Measurements from ENCODE around the gene ENTPD2. TPM values are rescaled to one million over a fixed set of nuclear protein-coding genes. Genes with fewer than 3 reads are reported as not detected.

ENTPD2 gene
- total RNA-seq (2022; extraction: Qiagen RNA extraction): 3.3 to 4.5 TPM (median 3.5 TPM) in 5 replicates

DNA sequence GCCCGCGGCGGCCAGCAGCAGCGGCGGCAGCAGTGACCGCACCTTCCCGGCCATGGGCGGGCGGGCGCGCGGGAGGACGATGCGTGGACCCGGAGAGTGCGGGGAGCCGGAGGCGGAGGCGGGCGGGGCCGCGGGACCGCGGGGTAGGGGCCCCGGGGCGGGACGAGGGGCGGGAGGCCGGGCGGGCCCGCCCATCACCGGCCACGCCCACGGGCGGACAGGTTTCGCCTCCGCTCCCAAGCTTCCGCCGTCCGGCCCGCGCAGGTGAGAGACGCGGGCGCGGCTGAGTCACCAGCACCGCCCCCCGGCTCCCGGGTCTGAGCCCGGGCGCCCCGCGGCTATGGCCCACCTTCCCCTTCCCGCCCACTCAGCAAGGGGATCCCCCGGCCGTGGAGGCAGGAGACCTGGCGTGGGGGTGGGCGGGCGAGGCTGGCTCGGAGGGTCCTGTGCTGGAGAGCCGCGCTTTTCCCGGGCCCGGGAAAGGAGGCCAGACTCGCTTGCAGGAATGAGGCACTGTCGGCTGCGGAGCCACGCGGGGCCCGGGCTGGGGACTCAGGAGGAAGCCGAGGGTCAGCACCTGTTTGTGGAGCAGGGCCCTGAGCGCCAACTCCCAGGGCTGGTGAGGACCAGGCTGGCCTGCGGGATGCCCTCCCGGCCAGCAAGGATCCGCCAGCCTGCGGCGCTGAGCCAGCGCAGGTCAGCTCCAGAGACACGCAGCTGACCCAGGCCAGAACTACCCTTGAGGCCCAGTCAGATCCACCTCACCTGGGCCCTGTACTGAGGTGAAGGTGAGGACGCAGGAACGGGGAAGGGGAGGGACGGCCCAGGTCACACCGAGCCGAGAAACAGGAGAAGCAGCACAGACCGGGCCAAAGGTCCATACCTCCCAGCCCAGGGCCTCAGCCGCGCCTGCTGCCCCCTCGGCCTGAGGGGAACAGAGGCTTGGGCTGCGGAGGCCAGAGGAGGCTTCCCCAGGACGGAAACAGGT, at the start of gene ENTPD2:
ENTPD2 (minus strand) TSS at position 118 of the 988 bp plus-strand sequence; CDS start at position 54, 64 bp downstream.

DNA sequence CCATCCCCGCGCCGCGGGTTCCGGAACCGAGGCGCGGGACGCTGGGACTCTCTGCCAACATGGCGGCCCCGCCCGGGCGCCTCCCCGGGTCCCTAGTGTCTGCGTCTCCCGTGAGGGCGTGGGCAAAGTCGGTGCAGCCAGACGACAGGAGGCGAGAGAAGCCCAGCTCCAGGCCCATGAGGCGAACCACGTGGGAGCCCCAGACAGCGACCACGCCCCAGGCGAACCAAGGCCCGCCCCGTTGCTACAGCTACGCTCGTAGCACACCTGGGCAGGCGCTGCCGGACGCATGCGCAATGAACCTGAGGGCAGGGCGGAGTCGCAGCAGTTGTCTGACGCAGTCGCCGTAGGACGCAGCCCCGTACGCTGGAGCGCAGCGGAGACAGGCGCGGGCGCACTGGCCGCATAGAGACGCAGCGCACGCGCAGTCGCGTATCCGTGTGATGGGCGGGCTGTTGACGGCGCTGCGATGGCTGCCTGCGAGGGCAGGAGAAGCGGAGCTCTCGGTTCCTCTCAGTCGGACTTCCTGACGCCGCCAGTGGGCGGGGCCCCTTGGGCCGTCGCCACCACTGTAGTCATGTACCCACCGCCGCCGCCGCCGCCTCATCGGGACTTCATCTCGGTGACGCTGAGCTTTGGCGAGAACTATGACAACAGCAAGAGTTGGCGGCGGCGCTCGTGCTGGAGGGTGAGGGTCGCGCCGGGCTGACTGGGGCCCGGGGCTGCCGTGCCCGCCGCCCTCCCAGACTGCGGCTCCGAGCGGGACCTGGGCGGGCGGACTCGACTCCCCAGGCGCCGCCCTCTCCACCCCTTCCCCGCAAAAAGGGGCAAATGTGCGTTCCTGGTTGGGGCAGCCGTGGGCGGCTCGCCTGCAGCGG, 32.9 kb upstream of the ENTPD2 start, which contains the start of gene MAN1B1:
MAN1B1 (plus strand) TSS at position 455 of the 878 bp plus-strand sequence; CDS start at position 470, 15 bp downstream.

GRCh38 chr9:137077010-137077747, 23.3 kb upstream of the ENTPD2 start, which contains the start of gene UAP1L1:
TSS of gene UAP1L1 (plus strand) at chr9:137077517. CDS start at chr9:137077533, 16 bp downstream.

GRCh38 chr9:137070201-137070905, 16.5 kb upstream of the ENTPD2 start, which contains the start of gene SAPCD2:
TSS of gene SAPCD2 (minus strand) at chr9:137070557. CDS start at chr9:137070460, 97 bp downstream.

DNA sequence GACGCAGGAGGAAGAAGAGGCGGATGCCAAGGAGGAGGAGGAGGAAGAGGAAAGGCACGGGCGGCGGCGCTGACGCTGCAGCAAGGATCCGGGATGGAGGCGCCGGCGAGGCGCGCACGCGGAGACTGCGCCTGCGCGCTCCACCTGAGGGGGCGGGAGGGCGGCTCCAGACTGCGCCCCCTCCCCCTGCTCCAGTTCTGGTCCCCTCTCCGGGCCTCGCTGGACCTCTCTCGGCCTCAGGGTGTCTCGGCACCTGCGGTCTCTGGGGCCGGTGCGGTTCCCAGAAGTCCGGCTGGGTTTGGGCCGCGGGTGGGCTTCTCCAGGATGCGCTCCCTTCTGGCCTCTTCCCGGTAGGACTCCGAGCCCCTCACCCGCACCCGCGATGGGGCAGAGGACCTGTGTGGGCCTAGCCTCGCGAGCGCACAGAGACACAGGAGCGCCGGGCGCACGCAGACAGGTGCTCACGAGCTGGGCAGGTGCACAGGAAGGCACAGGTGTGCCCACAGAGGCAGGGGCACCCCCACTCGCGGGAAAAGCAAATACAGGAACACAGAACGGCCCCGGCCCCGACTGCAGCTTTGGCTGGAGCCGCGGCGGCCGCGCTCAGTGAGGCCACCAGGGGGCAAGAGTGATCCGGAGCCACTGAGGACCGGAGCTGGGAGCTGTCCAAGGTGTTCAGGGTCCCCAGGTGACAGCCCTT, 7.6 kb downstream of the ENTPD2 start, which contains the start of gene NPDC1:
NPDC1 (minus strand) TSS at position 90 of the 700 bp plus-strand sequence. CDS start 188 bp downstream, outside the sequence.

DNA sequence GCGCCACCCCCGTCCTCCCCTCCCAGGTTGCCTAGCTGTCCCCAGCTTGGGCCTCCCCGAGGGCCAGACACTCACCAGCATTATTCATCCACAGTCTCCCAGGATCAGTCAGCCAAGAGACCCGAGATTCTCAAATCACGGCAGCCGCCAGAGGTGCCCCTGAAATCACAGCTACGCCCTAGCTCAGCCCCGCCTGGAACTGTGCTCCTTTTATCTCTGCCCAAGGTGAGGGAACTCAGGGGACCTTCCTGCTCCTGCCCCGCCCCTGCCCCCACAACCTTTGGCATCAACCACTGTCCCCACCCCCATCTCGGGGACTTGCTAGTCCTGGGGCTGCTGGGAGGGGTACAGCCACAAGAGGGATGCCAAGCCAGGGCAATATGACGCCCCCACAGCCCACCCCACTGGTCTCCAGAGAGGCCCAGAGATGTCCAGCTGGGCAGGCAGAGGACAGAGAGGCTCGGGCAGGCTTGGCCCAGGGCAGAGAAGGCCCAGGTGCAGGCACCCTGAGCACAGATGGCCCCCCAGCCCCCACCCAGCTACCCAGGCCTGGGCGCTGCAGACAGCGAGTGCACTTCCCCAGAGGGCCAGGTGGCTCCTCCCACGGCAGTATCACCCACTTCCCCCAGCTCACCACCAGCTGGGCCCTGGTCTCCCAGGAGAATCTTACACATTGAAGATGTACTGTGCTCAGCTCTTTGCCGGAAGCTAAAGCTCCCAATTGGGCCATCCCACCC, 21.8 kb downstream of the ENTPD2 start, which contains the start of gene FUT7:
FUT7 (minus strand) TSS at position 185 of the 737 bp plus-strand sequence; CDS start at position 88, 97 bp downstream.

DNA sequence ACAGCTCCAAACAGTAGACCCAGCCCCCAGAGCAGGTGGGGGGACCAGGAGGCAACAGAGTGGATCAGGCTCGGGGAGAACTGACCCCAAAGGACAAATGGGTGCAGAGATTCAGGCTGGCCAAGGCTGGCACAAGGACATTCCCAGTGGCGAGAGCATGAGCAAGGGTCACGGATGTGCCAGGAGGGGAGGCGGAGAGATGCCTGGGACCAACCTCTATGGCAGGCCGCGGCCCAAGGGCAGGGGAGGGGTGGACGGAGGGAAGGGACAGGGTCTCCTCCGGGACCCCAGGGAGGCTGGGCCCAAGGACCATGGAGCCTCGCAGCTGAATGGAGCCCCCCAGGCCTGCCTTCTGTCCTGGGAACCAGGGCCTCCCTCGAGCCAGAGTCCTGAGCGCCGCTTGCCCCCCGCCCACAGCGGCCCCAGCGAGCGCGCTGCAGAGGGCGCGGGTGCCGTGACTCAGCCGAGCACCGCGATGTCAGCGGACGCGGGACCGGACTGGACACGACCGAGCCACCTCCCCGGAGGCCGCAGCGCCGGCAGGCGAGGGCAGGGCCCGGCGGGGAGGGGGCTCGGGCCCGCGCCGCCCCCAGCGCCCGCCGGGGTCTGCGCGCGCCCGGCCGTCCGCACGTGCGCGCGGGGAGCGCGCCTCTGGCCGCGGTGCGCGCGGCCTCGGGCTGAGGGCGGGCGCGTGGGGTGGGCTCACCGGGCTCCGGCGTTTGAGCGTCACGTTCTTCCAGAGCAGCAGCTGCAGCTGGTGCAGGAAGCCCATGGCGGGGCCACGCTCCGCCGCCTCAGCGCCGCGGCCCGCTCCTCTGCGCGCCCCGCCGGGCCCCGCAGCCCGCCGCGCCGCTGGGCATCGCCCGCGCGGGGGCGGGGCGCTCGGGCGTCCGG, 26.2 kb downstream of the ENTPD2 start, which contains the start of gene ABCA2:
ABCA2 (minus strand) TSS at position 869 of the 894 bp plus-strand sequence; CDS start at position 772, 97 bp downstream.

Other genes with a start within 250 kb of the ENTPD2 start
- 67.0 to 82.1 TPM (median 78.1 TPM) in 5 replicates for gene RABL6, start 246.1 kb downstream of the ENTPD2 start, total RNA-seq (2022; extraction: Qiagen RNA extraction)
- 3.4 to 4.3 TPM (median 4.0 TPM) in 5 replicates for gene AJM1, start 211.6 kb downstream of the ENTPD2 start, total RNA-seq (2022; extraction: Qiagen RNA extraction)
- gene PHPT1, start 204.7 kb downstream of the ENTPD2 start, total RNA-seq (2022; extraction: Qiagen RNA extraction): 221 to 341 TPM (median 305 TPM) in 5 replicates
- gene MAMDC4, start 201.7 kb downstream of the ENTPD2 start, total RNA-seq (2022; extraction: Qiagen RNA extraction): 2.6 to 4.2 TPM (median 4.0 TPM) in 5 replicates
- 387 to 521 TPM (median 446 TPM) in 5 replicates for gene EDF1, start 187.8 kb downstream of the ENTPD2 start, total RNA-seq (2022; extraction: Qiagen RNA extraction)
- 43.3 to 61.4 TPM (median 48.8 TPM) in 5 replicates for gene TRAF2, start 167.5 kb downstream of the ENTPD2 start, total RNA-seq (2022; extraction: Qiagen RNA extraction)
- gene FBXW5, start 109.3 kb downstream of the ENTPD2 start, total RNA-seq (2022; extraction: Qiagen RNA extraction): 71.5 to 97.8 TPM (median 91.7 TPM) in 5 replicates
- 0.62 to 1.7 TPM (median 1.2 TPM) in 5 replicates for gene C8G, start 108.8 kb downstream of the ENTPD2 start, total RNA-seq (2022; extraction: Qiagen RNA extraction)
- gene LCN12, start 101.8 kb downstream of the ENTPD2 start, total RNA-seq (2022; extraction: Qiagen RNA extraction): 0.46 to 1.6 TPM (median 1.2 TPM) in 5 replicates
- gene PTGDS, start 76.6 kb downstream of the ENTPD2 start, total RNA-seq (2022; extraction: Qiagen RNA extraction): 0.55 to 0.77 TPM (median 0.67 TPM) in 5 replicates
- gene LCNL1, start 71.1 kb downstream of the ENTPD2 start, total RNA-seq (2022; extraction: Qiagen RNA extraction): 0.08 to 0.16 TPM (median 0.13 TPM) in 5 replicates
- gene PAXX, start 61.6 kb downstream of the ENTPD2 start, total RNA-seq (2022; extraction: Qiagen RNA extraction): 46.7 to 85.5 TPM (median 74.2 TPM) in 5 replicates
- 2.3 to 5.7 TPM (median 4.6 TPM) in 5 replicates for gene CLIC3, start 57.5 kb downstream of the ENTPD2 start, total RNA-seq (2022; extraction: Qiagen RNA extraction)
- 22.8 to 26.7 TPM (median 24.4 TPM) in 5 replicates for gene ABCA2, start 25.8 kb downstream of the ENTPD2 start, total RNA-seq (2022; extraction: Qiagen RNA extraction)
- 0.05 to 0.08 TPM (median 0.06 TPM) in 4 of 5 replicates, not detected in the other for gene FUT7, start 22.0 kb downstream of the ENTPD2 start, total RNA-seq (2022; extraction: Qiagen RNA extraction)
- 44.0 to 83.3 TPM (median 79.5 TPM) in 5 replicates for gene NPDC1, start 7.9 kb downstream of the ENTPD2 start, total RNA-seq (2022; extraction: Qiagen RNA extraction)
- 17.6 to 24.7 TPM (median 21.7 TPM) in 5 replicates for gene SAPCD2, start 16.5 kb upstream of the ENTPD2 start, total RNA-seq (2022; extraction: Qiagen RNA extraction)
- 10.8 to 13.9 TPM (median 11.0 TPM) in 5 replicates for gene UAP1L1, start 23.5 kb upstream of the ENTPD2 start, total RNA-seq (2022; extraction: Qiagen RNA extraction)
- gene MAN1B1, start 32.9 kb upstream of the ENTPD2 start, total RNA-seq (2022; extraction: Qiagen RNA extraction): 48.0 to 53.7 TPM (median 49.8 TPM) in 5 replicates
- gene DPP7, start 60.7 kb upstream of the ENTPD2 start, total RNA-seq (2022; extraction: Qiagen RNA extraction): 70.6 to 111 TPM (median 110 TPM) in 5 replicates
- 0.22 to 0.66 TPM (median 0.45 TPM) in 5 replicates for gene GRIN1, start 85.1 kb upstream of the ENTPD2 start, total RNA-seq (2022; extraction: Qiagen RNA extraction)
- 0.41 to 1.7 TPM (median 0.93 TPM) in 5 replicates for gene LRRC26, start 116.0 kb upstream of the ENTPD2 start, total RNA-seq (2022; extraction: Qiagen RNA extraction)
- not detected in 5 replicates for gene TMEM210, start 118.0 kb upstream of the ENTPD2 start, total RNA-seq (2022; extraction: Qiagen RNA extraction)
- 26.9 to 35.9 TPM (median 31.9 TPM) in 5 replicates for gene ANAPC2, start 134.5 kb upstream of the ENTPD2 start, total RNA-seq (2022; extraction: Qiagen RNA extraction)
- gene SSNA1, start 134.6 kb upstream of the ENTPD2 start, total RNA-seq (2022; extraction: Qiagen RNA extraction): 92.8 to 153 TPM (median 142 TPM) in 5 replicates
- gene TPRN, start 146.7 kb upstream of the ENTPD2 start, total RNA-seq (2022; extraction: Qiagen RNA extraction): 9.2 to 11.6 TPM (median 10.2 TPM) in 5 replicates
- 35.3 to 45.9 TPM (median 45.0 TPM) in 5 replicates for gene TMEM203, start 151.6 kb upstream of the ENTPD2 start, total RNA-seq (2022; extraction: Qiagen RNA extraction)
- 14.8 to 16.5 TPM (median 15.2 TPM) in 5 replicates for gene NDOR1, start 151.6 kb upstream of the ENTPD2 start, total RNA-seq (2022; extraction: Qiagen RNA extraction)
- gene RNF208, start 168.2 kb upstream of the ENTPD2 start, total RNA-seq (2022; extraction: Qiagen RNA extraction): 1.2 to 1.9 TPM (median 1.7 TPM) in 5 replicates
- 3.0 to 5.5 TPM (median 4.2 TPM) in 5 replicates for gene CYSRT1, start 171.1 kb upstream of the ENTPD2 start, total RNA-seq (2022; extraction: Qiagen RNA extraction)
- gene RNF224, start 173.4 kb upstream of the ENTPD2 start, total RNA-seq (2022; extraction: Qiagen RNA extraction): 0.07 to 0.24 TPM (median 0.14 TPM) in 5 replicates
- gene SLC34A3, start 176.8 kb upstream of the ENTPD2 start, total RNA-seq (2022; extraction: Qiagen RNA extraction): 0.05 to 0.16 TPM (median 0.07 TPM) in 4 of 5 replicates, not detected in the other
- gene TUBB4B, start 187.2 kb upstream of the ENTPD2 start, total RNA-seq (2022; extraction: Qiagen RNA extraction): 681 to 782 TPM (median 752 TPM) in 5 replicates
- gene STPG3, start 197.2 kb upstream of the ENTPD2 start, total RNA-seq (2022; extraction: Qiagen RNA extraction): not detected in 5 replicates
- gene NELFB, start 201.3 kb upstream of the ENTPD2 start, total RNA-seq (2022; extraction: Qiagen RNA extraction): 52.4 to 60.5 TPM (median 56.8 TPM) in 5 replicates
- gene TOR4A, start 223.7 kb upstream of the ENTPD2 start, total RNA-seq (2022; extraction: Qiagen RNA extraction): 19.9 to 27.5 TPM (median 25.0 TPM) in 5 replicates
- gene NRARP, start 248.2 kb upstream of the ENTPD2 start, total RNA-seq (2022; extraction: Qiagen RNA extraction): 2.5 to 5.1 TPM (median 3.9 TPM) in 5 replicates

Data from A549 treated with Hydrocortisone at 1 μM for 4 hours (cell line).